ENCODE data around the gene LIMA1. TPM values are rescaled to one million over a fixed set of nuclear protein-coding genes. Genes with fewer than 3 reads are reported as not detected.
A peak's percentile ranks its signal among the peaks of the same experiment; 100 is the strongest.
"Not testable (repeated sequence)": the region's sequence is repeated elsewhere in the genome, so short reads cannot be mapped to it uniquely, and the experiment has no call there.

Gene LIMA1
- 191 TPM for polyA plus RNA-seq
- long read RNA-seq, donor 1, transcript LIMA1-201 (11 exons, 3,706 nt): major isoform, 12 of 43 reads
- long read RNA-seq, donor 1, partial matches to known transcripts: 24 of 43 reads
- long read RNA-seq, donor 1, other reads (novel, unspliced or antisense): 0 of 43 reads
- long read RNA-seq, donor 2, transcript LIMA1-215 (8 exons, 3,254 nt): minor isoform, 17 of 120 reads
- long read RNA-seq, donor 2, transcript LIMA1-201 (11 exons, 3,706 nt): major isoform, 26 of 120 reads
- long read RNA-seq, donor 2, transcript LIMA1-202 (11 exons, 3,669 nt): minor isoform, 7 of 120 reads
- long read RNA-seq, donor 2, transcript LIMA1-204 (2 exons, 648 nt): minor isoform, 5 of 120 reads
- long read RNA-seq, donor 2, partial matches to known transcripts: 53 of 120 reads
- long read RNA-seq, donor 2, other reads (novel, unspliced or antisense): 0 of 120 reads
- long read RNA-seq, donor 3: 0 reads
- long read RNA-seq, donor 4, partial matches to known transcripts: 8 of 14 reads
- long read RNA-seq, donor 4, other reads (novel, unspliced or antisense): 0 of 14 reads
- long read RNA-seq, donor 5, transcript LIMA1-201 (11 exons, 3,706 nt): major isoform, 7 of 27 reads
- long read RNA-seq, donor 5, transcript LIMA1-215 (8 exons, 3,254 nt): minor isoform, 5 of 27 reads
- long read RNA-seq, donor 5, partial matches to known transcripts: 10 of 27 reads
- long read RNA-seq, donor 5, other reads (novel, unspliced or antisense): 0 of 27 reads
- long read RNA-seq, donor 6, transcript LIMA1-215 (8 exons, 3,254 nt): minor isoform, 6 of 75 reads
- long read RNA-seq, donor 6, transcript LIMA1-204 (2 exons, 648 nt): minor isoform, 5 of 75 reads
- long read RNA-seq, donor 6, transcript LIMA1-201 (11 exons, 3,706 nt): major isoform, 17 of 75 reads
- long read RNA-seq, donor 6, partial matches to known transcripts: 38 of 75 reads
- long read RNA-seq, donor 6, other reads (novel, unspliced or antisense): 0 of 75 reads
- long read RNA-seq, donor 7, transcript LIMA1-203 (5 exons, 3,920 nt): major isoform, 5 of 38 reads
- long read RNA-seq, donor 7, partial matches to known transcripts: 22 of 38 reads
- long read RNA-seq, donor 7, other reads (novel, unspliced or antisense): 0 of 38 reads
- long read RNA-seq, donor 8, transcript LIMA1-201 (11 exons, 3,706 nt): major isoform, 32 of 189 reads
- long read RNA-seq, donor 8, transcript LIMA1-215 (8 exons, 3,254 nt): minor isoform, 13 of 189 reads
- long read RNA-seq, donor 8, partial matches to known transcripts: 135 of 189 reads
- long read RNA-seq, donor 8, other reads (novel, unspliced or antisense): 0 of 189 reads
- long read RNA-seq, donor 9, transcript LIMA1-203 (5 exons, 3,920 nt): minor isoform, 5 of 78 reads
- long read RNA-seq, donor 9, transcript LIMA1-201 (11 exons, 3,706 nt): major isoform, 25 of 78 reads
- long read RNA-seq, donor 9, partial matches to known transcripts: 41 of 78 reads
- long read RNA-seq, donor 9, other reads (novel, unspliced or antisense): 0 of 78 reads
- long read RNA-seq, donor 10, transcript LIMA1-201 (11 exons, 3,706 nt): major isoform, 41 of 207 reads
- long read RNA-seq, donor 10, partial matches to known transcripts: 154 of 207 reads
- long read RNA-seq, donor 10, other reads (novel, unspliced or antisense): 0 of 207 reads
- long read RNA-seq, donor 11, transcript LIMA1-201 (11 exons, 3,706 nt): major isoform, 14 of 55 reads
- long read RNA-seq, donor 11, transcript LIMA1-215 (8 exons, 3,254 nt): minor isoform, 9 of 55 reads
- long read RNA-seq, donor 11, partial matches to known transcripts: 23 of 55 reads
- long read RNA-seq, donor 11, other reads (novel, unspliced or antisense): 0 of 55 reads

GRCh38 chr12:50283229-50283923 lies at the start of gene LIMA1:
LIMA1 (minus strand) TSS chr12:50283520; CDS start chr12:50248751, 34,769 bp downstream.
- Histone ChIP-seq H3K27me3 (ENCODE audit: control insufficient read depth, insufficient read depth, low read length) (no peaks in the 10 kb centered on the region), H3K9me3 (ENCODE audit: control insufficient read depth, low read depth, low read length) (no peaks in the 10 kb centered on the region), H3K4me3 (ENCODE audit: low read length) (peak within 1 kb of the TSS; percentile 94), H3K36me3 (ENCODE audit: control insufficient read depth, insufficient read depth, low read length) (no peaks in the 10 kb centered on the region), H3K4me1 (ENCODE audit: control insufficient read depth, insufficient read depth, low read length) (peaks cover 8% of the 10 kb centered on the region), H3K27ac (ENCODE audit: low read length) (peak within 1 kb of the TSS; percentile 91)
- DNase-seq: peak; percentile 96 to 97
- no CpG with 5 or more reads among the region's 52 CpGs for WGBS (ENCODE audit: insufficient coverage, low lambda C conversion rate)

- 100% methylated on average over 1 of the region's 1 CpG for WGBS (ENCODE audit: insufficient coverage, low lambda C conversion rate)
- DNase-seq: no peak
- H3K27me3 ChIP-seq (ENCODE audit: control insufficient read depth, insufficient read depth, low read length): no peaks in the 10 kb centered on the region
- H3K9me3 ChIP-seq (ENCODE audit: control insufficient read depth, low read depth, low read length): no peaks in the 10 kb centered on the region
- no peaks in the 10 kb centered on the region for H3K36me3 ChIP-seq (ENCODE audit: control insufficient read depth, insufficient read depth, low read length)
- H3K4me1 ChIP-seq (ENCODE audit: control insufficient read depth, insufficient read depth, low read length): no peaks in the 10 kb centered on the region
- H3K4me3 ChIP-seq (ENCODE audit: low read length): no peak overlapping the region
- no peak overlapping the region for H3K27ac ChIP-seq (ENCODE audit: low read length)
Observed at GRCh38 chr12:50331745-50332144, 48.4 kb upstream of the LIMA1 start.

GRCh38 chr12:50328664-50329063 lies 45.3 kb upstream of the LIMA1 start:
- H3K4me3 ChIP-seq (ENCODE audit: low read length); H3K36me3 ChIP-seq (ENCODE audit: control insufficient read depth, insufficient read depth, low read length); H3K9me3 ChIP-seq (ENCODE audit: control insufficient read depth, low read depth, low read length); H3K4me1 ChIP-seq (ENCODE audit: control insufficient read depth, insufficient read depth, low read length); DNase-seq; H3K27ac ChIP-seq (ENCODE audit: low read length); H3K27me3 ChIP-seq (ENCODE audit: control insufficient read depth, insufficient read depth, low read length): not testable (repeated sequence)
- no CpG with 5 or more reads among the region's 5 CpGs for WGBS (ENCODE audit: insufficient coverage, low lambda C conversion rate)

DNA sequence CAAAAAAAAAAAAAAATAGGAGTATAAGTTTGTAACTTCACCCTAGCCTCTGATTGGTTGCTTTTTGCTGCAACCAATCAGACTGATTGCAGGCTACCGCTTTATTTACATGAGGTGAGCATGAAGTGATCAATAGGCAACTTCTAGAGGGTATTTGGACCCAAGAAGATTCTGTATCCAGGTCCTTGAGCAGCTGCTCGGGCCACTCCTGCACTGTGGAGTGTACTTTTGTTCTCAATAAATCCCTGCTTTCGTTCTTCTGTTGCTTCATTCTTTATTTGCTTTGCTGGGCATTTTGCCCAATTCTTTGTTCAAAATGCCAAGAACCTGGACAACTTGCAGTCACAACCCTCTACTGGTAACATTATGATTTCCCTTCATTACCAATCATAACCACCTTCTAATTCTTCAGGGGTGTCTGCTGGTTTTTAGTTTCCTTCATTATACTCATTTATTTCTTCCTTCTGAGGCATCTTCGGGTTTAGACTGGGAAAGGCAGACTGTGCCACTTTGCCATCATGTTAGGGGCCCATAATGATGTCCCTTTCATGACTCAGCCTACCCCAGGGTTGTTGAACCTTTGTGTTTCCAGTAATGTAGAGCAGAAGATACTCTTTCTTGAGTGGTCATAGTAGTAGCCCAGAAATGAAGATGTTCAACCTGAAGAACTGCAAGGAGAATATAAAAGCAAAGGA lies 43.4 kb upstream of the LIMA1 start:
- Histone ChIP-seq H3K27me3 (ENCODE audit: control insufficient read depth, insufficient read depth, low read length) (no peaks in the 10 kb centered on the region), H3K4me1 (ENCODE audit: control insufficient read depth, insufficient read depth, low read length) (peaks cover 2% of the 10 kb centered on the region), H3K27ac (ENCODE audit: low read length) (no peak overlapping the region), H3K4me3 (ENCODE audit: low read length) (no peak overlapping the region), H3K9me3 (ENCODE audit: control insufficient read depth, low read depth, low read length) (no peaks in the 10 kb centered on the region), H3K36me3 (ENCODE audit: control insufficient read depth, insufficient read depth, low read length) (no peaks in the 10 kb centered on the region)
- peak; percentile 15 to 61 for DNase-seq
- WGBS (ENCODE audit: insufficient coverage, low lambda C conversion rate): 35% methylated on average over 3 of the region's 4 CpGs

DNA sequence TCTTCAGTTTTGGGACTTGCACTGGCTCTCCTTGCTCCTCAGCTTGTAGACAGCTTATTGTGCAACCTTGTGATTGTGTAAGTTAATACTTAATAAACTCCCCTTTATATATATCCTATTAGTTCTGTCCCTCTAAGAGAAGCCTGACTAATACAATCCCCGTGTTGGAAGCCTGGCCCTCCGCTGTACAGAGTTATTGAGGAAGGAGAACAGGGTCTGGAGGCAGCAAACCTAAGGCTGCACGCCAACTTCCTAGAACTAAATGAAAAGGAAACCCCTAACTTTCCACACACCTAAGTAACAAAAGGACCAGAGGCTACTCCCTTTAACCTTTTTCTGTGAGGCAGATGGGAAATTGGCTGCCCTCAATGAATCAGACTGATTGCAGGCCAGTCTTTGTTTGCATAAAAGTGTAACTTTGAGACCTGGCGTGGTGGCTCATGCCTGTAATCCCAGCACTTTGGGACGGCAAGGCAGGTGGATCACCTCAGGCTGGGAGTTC lies 42.6 kb upstream of the LIMA1 start:
- Histone ChIP-seq H3K4me3 (ENCODE audit: low read length) (no peak overlapping the region), H3K27me3 (ENCODE audit: control insufficient read depth, insufficient read depth, low read length) (no peaks in the 10 kb centered on the region), H3K36me3 (ENCODE audit: control insufficient read depth, insufficient read depth, low read length) (no peaks in the 10 kb centered on the region), H3K9me3 (ENCODE audit: control insufficient read depth, low read depth, low read length) (no peaks in the 10 kb centered on the region), H3K27ac (ENCODE audit: low read length) (no peak overlapping the region), H3K4me1 (ENCODE audit: control insufficient read depth, insufficient read depth, low read length) (peaks cover 2% of the 10 kb centered on the region)
- WGBS (ENCODE audit: insufficient coverage, low lambda C conversion rate): no CpG with 5 or more reads among the region's 5 CpGs
- no peak for DNase-seq

DNA sequence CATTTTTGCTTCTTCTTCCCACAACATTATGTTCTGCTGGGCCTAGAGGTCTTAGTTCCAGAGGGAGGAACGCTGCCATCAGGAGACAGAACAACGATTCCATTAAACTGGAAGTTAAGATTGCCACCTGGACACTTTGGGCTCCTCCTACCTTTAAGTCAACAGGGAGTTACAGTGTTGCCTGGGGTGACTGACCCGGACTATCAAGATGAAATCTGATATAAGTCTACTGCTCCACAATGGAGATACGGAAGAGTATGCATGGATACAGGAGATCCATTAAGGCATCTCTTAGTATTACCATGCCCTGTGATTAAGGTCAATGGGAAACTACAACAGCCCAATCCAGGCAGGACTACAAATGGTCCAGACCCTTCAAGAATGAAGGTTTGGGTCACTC lies 41.5 kb upstream of the LIMA1 start:
- H3K4me3 ChIP-seq (ENCODE audit: low read length); DNase-seq; H3K36me3 ChIP-seq (ENCODE audit: control insufficient read depth, insufficient read depth, low read length); H3K27ac ChIP-seq (ENCODE audit: low read length); H3K9me3 ChIP-seq (ENCODE audit: control insufficient read depth, low read depth, low read length); H3K27me3 ChIP-seq (ENCODE audit: control insufficient read depth, insufficient read depth, low read length); H3K4me1 ChIP-seq (ENCODE audit: control insufficient read depth, insufficient read depth, low read length): not testable (repeated sequence)
- 89% methylated on average over 3 of the region's 4 CpGs for WGBS (ENCODE audit: insufficient coverage, low lambda C conversion rate)

DNA sequence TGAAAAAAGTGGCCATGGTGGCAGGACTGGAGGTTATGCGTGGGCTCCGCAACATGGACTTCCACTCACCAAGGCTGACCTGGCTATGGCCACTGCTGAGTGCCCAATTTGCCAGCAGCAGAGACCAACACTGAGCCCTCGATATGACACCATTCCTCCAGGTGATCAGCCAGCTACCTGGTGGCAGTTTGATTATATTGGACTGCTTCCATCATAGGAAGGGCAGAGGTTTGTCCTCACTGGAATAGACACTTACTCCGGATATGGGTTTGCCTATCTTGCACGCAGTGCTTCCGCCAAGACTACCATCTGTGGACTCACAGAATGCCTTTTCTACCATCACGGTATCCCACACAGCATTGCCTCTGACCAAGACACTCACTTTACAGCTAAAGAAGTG lies 40.8 kb upstream of the LIMA1 start:
- not testable (repeated sequence) for H3K9me3 ChIP-seq (ENCODE audit: control insufficient read depth, low read depth, low read length); H3K27ac ChIP-seq (ENCODE audit: low read length); H3K4me3 ChIP-seq (ENCODE audit: low read length); H3K36me3 ChIP-seq (ENCODE audit: control insufficient read depth, insufficient read depth, low read length); H3K27me3 ChIP-seq (ENCODE audit: control insufficient read depth, insufficient read depth, low read length); H3K4me1 ChIP-seq (ENCODE audit: control insufficient read depth, insufficient read depth, low read length); DNase-seq
- WGBS (ENCODE audit: insufficient coverage, low lambda C conversion rate): no CpG with 5 or more reads among the region's 7 CpGs

- peaks cover 2% of the 10 kb centered on the region for H3K4me1 ChIP-seq (ENCODE audit: control insufficient read depth, insufficient read depth, low read length)
- no peak overlapping the region for H3K27ac ChIP-seq (ENCODE audit: low read length)
- DNase-seq: no peak
- H3K9me3 ChIP-seq (ENCODE audit: control insufficient read depth, low read depth, low read length): no peaks in the 10 kb centered on the region
- H3K36me3 ChIP-seq (ENCODE audit: control insufficient read depth, insufficient read depth, low read length): no peaks in the 10 kb centered on the region
- H3K4me3 ChIP-seq (ENCODE audit: low read length): no peak overlapping the region
- no peaks in the 10 kb centered on the region for H3K27me3 ChIP-seq (ENCODE audit: control insufficient read depth, insufficient read depth, low read length)
- WGBS (ENCODE audit: insufficient coverage, low lambda C conversion rate): no CpG with 5 or more reads among the region's 3 CpGs
Observed at GRCh38 chr12:50322206-50322605, 38.9 kb upstream of the LIMA1 start.

All from large intestine (tissue), 12 donors.